HuH-7 (cell line): ENCODE results near the gene CPNE6.

ENCODE experiments used
- DNase-seq: peaks from one replicate; pipeline ENCODE4 v3.0.0; 2011; ENCODE audit warnings: low spot score

The CPNE6 gene

GRCh38 chr14:24069411-24069735 lies 2.0 kb upstream of the CPNE6 start:
- DNase-seq, result no peak

- no peak for DNase-seq
Observed at GRCh38 chr14:24070285-24071143, 848 bp upstream of the CPNE6 start.

- DNase-seq, result no peak
Observed at GRCh38 chr14:24071836-24072430, 571 bp downstream of the CPNE6 start.

- no peak for DNase-seq
Observed at GRCh38 chr14:24072436-24072835, 1.1 kb downstream of the CPNE6 start.

- DNase-seq, result no peak
Observed at GRCh38 chr14:24072881-24073877, 1.8 kb downstream of the CPNE6 start.

- no peak for DNase-seq
Observed at GRCh38 chr14:24074625-24075484, 3.5 kb downstream of the CPNE6 start.

- DNase-seq, result no peak
Observed at GRCh38 chr14:24075485-24076301, 4.3 kb downstream of the CPNE6 start.

GRCh38 chr14:24076302-24076601 lies 4.9 kb downstream of the CPNE6 start:
- no peak for DNase-seq

- DNase-seq, result no peak
Observed at GRCh38 chr14:24077086-24077485, 5.7 kb downstream of the CPNE6 start.

GRCh38 chr14:24078146-24078545 lies 6.8 kb downstream of the CPNE6 start:
- DNase-seq, result no peak

GRCh38 chr14:24079491-24080141 lies 8.3 kb downstream of the CPNE6 start:
- no peak for DNase-seq

GRCh38 chr14:24080142-24080530 lies 8.8 kb downstream of the CPNE6 start:
- DNase-seq, result no peak

- peak; percentile 86 for DNase-seq
Observed at GRCh38 chr14:24080888-24081738, 9.8 kb downstream of the CPNE6 start.

- no peak for DNase-seq
Observed at GRCh38 chr14:24081739-24082211, 10.4 kb downstream of the CPNE6 start.

- DNase-seq, result no peak
Observed at GRCh38 chr14:24082411-24083080, 11.2 kb downstream of the CPNE6 start.

- DNase-seq, result no peak
Observed at GRCh38 chr14:24083462-24083861, 12.1 kb downstream of the CPNE6 start.

- no peak for DNase-seq
Observed at GRCh38 chr14:24084440-24084839, 13.1 kb downstream of the CPNE6 start.

GRCh38 chr14:24085215-24085614 lies 13.9 kb downstream of the CPNE6 start:
- DNase-seq, result no peak
